PC-9 (cell line): ENCODE measurements around the gene NLGN1.

Experiments
- CTCF ChIP-seq: fragments of 200-600 bp; sonication (generic); conservative IDR thresholded peaks from 2 replicates; pipeline ENCODE4 v1.6.1; 2017; ENCODE audit warnings: mixed run types, antibody characterized with exemption, mild to moderate bottlenecking, moderate library complexity
- EZH2 ChIP-seq: fragments of 200-600 bp; sonication (generic); IDR thresholded peaks from 2 replicates; pipeline ENCODE4 v1.8.0; 2017; ENCODE audit warnings: antibody characterized with exemption, low read depth

- TF ChIP-seq CTCF (no peak), EZH2 (no peak)
These were observed 492.1 kb downstream of the NLGN1 start for GRCh38 chr3:173889596-173889995.
